Panc1 (cell line): ENCODE measurements around the gene NVL. TPM values are rescaled to one million over a fixed set of nuclear protein-coding genes. Genes with fewer than 3 reads are reported as not detected.

Source experiments
- ATAC-seq: fragments of 200-7000 bp; cut with Tn5 transposase; 2 replicates; pipeline ENCODE4 v1.9.1; 2020; ENCODE audit warnings: mild to moderate bottlenecking, moderate library complexity
- BruUV-seq: library from RNA; stranded (reverse); fragments of 400-500 nt; replicated peaks from 2 replicates; lab custom pipeline; 2021; lab: Mats Ljungman, UMichigan
- CTCF ChIA-PET: fragments of 300-600 bp; sonication (Branson Sonifier 250); formaldehyde crosslinking; loops from one replicate; lab custom pipeline; 2022; ENCODE audit warnings: antibody characterized with exemption; lab: Charles Lee
- POLR2A ChIA-PET: fragments of 300-600 bp; sonication (Branson Sonifier 250); formaldehyde crosslinking; loops from one replicate; lab custom pipeline; 2022; ENCODE audit warnings: antibody characterized with exemption; lab: Charles Lee
- DNase-seq: peaks from one replicate; pipeline ENCODE4 v3.0.0-alpha.2; 2010; ENCODE audit warnings: low read depth, low spot score
- H3K27ac ChIP-seq: 2 replicates; pipeline ENCODE4 v1.5.1; 2011; ENCODE audit warnings: mild to moderate bottlenecking, low read length, inconsistent platforms
- H3K27me3 ChIP-seq: fragments of 200-500 bp; sonication (Bioruptor generic); 2 replicates; pipeline ENCODE4 v1.6.0; 2014; ENCODE audit warnings: low read length, inconsistent platforms; ENCODE audit not compliant: control insufficient read depth, insufficient read depth
- H3K36me3 ChIP-seq: fragments of 200-500 bp; sonication (Bioruptor generic); 2 replicates; pipeline ENCODE4 v1.5.1; 2014; ENCODE audit warnings: inconsistent platforms, mild to moderate bottlenecking, low read length, moderate library complexity; ENCODE audit not compliant: control insufficient read depth, insufficient read depth
- H3K4me1 ChIP-seq: 2 replicates; pipeline ENCODE4 v1.5.1; 2011; ENCODE audit warnings: inconsistent platforms, mild to moderate bottlenecking, low read length, moderate library complexity; ENCODE audit not compliant: control insufficient read depth, insufficient read depth
- H3K4me3 ChIP-seq, 2 experiments: 2 replicates each; pipeline ENCODE4 v1.5.1; 2011 to 2012; ENCODE audit warnings: low read depth in 2 of 2, low read length in 2 of 2, mild to moderate bottlenecking in 2 of 2, inconsistent platforms in 1 of 2, moderate library complexity in 1 of 2
- H3K9me3 ChIP-seq: fragments of 200-500 bp; sonication (Bioruptor generic); 2 replicates; pipeline ENCODE4 v1.5.1; 2014; ENCODE audit warnings: low read depth, mild to moderate bottlenecking, inconsistent platforms, low read length, moderate library complexity; ENCODE audit not compliant: control insufficient read depth, insufficient read depth
- POLR2AphosphoS5 ChIP-seq: IDR thresholded peaks from 2 replicates; pipeline ENCODE4 v1.6.1; 2012; ENCODE audit warnings: mild to moderate bottlenecking, low read depth, low read length, moderate library complexity
- SIN3A ChIP-seq: IDR thresholded peaks from 2 replicates; pipeline ENCODE4 v1.6.1; 2012; ENCODE audit warnings: low read depth, mild to moderate bottlenecking, low read length, moderate library complexity, borderline replicate concordance; ENCODE audit not compliant: insufficient read depth
- TCF7L2 ChIP-seq: IDR thresholded peaks from 2 replicates; pipeline ENCODE4 v1.6.1; 2011; ENCODE audit warnings: mild to moderate bottlenecking, low read depth, low read length, inconsistent platforms
- in situ Hi-C: cut with HindIII; loops from 2 replicates; pipeline ENCODE4 v1.10.0; 2016; ENCODE audit warnings: low sequenced_read_pairs, low pct_unique_long_range_greater_than_20kb
- intact Hi-C: fragments of 100-400 bp; cut with micrococcal nuclease; formaldehyde crosslinking; loops from one replicate; pipeline ENCODE4 v1.10.0; 2022; ENCODE audit not compliant: unreplicated experiment
- total RNA-seq: library from RNA; stranded (reverse); gene quantifications from one replicate; pipeline ENCODE4 v1.2.1, GENCODE V29; 2021; ENCODE audit not compliant: unreplicated experiment
- TF ChIP-seq, protein P1 (sequence below), 2 experiments: IDR thresholded peaks; 2 replicates each; pipeline ENCODE4 v1.6.1; 2011 to 2012; ENCODE audit warnings: low read depth in 2 of 2, control low read depth in 1 of 2, low read length in 1 of 2, mild to moderate bottlenecking in 1 of 2, moderate library complexity in 1 of 2; ENCODE audit not compliant: insufficient read depth in 1 of 2
- TF ChIP-seq, protein P2 (sequence below): fragments of 450-650 bp; IDR thresholded peaks from 2 replicates; pipeline ENCODE4 v1.5.1; 2017; ENCODE audit warnings: mild to moderate bottlenecking

Gene NVL
- total RNA-seq, 1 experiment from 2014 or later = 25.0 TPM

DNA sequence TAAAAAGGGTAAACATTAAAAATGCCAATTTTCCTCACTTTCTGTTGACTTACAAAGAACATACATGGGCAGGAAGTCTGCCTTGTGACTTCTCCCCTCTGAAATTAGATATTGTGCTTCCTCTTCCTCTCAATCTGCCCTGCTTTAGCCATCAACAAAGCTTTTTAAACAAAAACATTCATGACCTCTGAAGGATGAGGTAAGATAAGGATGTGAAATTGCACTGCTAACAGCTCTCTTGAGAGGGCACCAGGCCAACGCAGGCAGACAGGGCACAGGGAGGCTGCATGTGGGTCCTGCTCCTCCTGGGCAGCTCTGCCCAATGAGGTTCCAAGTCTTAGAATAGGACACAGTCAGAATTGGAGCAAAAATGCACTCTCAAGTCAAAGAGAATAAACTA lies 84.8 kb downstream of the NVL start:
- CTCF ChIA-PET = no interaction called here
- in situ Hi-C loops = no loop called here
- H3K4me1 ChIP-seq = no peaks in the 10 kb centered on the region
- no peaks in the 10 kb centered on the region for H3K27me3 ChIP-seq
- H3K4me3 ChIP-seq = no peak overlapping the region
- no peak overlapping the region for H3K27ac ChIP-seq
- POLR2A ChIA-PET = no interaction called here
- TF ChIP-seq TCF7L2 = no peak
- no peak for TF ChIP-seq SIN3A
- TF ChIP-seq POLR2AphosphoS5 = no peak
- TF ChIP-seq, protein P1, sequence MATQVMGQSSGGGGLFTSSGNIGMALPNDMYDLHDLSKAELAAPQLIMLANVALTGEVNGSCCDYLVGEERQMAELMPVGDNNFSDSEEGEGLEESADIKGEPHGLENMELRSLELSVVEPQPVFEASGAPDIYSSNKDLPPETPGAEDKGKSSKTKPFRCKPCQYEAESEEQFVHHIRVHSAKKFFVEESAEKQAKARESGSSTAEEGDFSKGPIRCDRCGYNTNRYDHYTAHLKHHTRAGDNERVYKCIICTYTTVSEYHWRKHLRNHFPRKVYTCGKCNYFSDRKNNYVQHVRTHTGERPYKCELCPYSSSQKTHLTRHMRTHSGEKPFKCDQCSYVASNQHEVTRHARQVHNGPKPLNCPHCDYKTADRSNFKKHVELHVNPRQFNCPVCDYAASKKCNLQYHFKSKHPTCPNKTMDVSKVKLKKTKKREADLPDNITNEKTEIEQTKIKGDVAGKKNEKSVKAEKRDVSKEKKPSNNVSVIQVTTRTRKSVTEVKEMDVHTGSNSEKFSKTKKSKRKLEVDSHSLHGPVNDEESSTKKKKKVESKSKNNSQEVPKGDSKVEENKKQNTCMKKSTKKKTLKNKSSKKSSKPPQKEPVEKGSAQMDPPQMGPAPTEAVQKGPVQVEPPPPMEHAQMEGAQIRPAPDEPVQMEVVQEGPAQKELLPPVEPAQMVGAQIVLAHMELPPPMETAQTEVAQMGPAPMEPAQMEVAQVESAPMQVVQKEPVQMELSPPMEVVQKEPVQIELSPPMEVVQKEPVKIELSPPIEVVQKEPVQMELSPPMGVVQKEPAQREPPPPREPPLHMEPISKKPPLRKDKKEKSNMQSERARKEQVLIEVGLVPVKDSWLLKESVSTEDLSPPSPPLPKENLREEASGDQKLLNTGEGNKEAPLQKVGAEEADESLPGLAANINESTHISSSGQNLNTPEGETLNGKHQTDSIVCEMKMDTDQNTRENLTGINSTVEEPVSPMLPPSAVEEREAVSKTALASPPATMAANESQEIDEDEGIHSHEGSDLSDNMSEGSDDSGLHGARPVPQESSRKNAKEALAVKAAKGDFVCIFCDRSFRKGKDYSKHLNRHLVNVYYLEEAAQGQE (IDR thresholded peaks at IDR 0.05; ENCODE audit: insufficient read depth in 1 of 2, low read depth in 2 of 2, low read length in 1 of 2) = no peak
- TF ChIP-seq, protein P2, sequence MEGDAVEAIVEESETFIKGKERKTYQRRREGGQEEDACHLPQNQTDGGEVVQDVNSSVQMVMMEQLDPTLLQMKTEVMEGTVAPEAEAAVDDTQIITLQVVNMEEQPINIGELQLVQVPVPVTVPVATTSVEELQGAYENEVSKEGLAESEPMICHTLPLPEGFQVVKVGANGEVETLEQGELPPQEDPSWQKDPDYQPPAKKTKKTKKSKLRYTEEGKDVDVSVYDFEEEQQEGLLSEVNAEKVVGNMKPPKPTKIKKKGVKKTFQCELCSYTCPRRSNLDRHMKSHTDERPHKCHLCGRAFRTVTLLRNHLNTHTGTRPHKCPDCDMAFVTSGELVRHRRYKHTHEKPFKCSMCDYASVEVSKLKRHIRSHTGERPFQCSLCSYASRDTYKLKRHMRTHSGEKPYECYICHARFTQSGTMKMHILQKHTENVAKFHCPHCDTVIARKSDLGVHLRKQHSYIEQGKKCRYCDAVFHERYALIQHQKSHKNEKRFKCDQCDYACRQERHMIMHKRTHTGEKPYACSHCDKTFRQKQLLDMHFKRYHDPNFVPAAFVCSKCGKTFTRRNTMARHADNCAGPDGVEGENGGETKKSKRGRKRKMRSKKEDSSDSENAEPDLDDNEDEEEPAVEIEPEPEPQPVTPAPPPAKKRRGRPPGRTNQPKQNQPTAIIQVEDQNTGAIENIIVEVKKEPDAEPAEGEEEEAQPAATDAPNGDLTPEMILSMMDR = no peak
- DNase-seq (no peak), ATAC-seq (no peak)
- no peaks in the 10 kb centered on the region; the same call in 1 of the 2 replicates for H3K36me3 ChIP-seq
- H3K9me3 ChIP-seq = no peaks in the 10 kb centered on the region
- intact Hi-C loops = no loop called here
- no TSS peak for BruUV-seq

DNA sequence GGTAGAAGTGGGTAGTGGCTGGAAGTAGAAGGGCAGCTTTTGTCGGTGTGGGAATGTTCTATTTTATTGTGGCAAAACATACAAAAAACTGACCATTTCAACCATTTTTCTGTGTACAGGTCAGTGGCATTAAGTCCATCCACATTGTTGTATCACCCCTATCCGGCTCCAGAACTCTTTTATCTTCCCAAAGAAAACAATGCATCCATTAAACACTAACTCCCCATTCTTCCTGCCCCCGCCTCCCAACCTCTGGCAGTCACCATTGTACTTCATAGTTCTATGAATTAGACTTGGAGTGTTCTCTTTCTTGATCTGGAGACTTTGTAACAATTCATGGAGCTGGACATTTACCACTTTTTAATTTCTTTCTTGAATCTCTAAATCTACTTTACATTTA lies 91.2 kb downstream of the NVL start:
- H3K36me3 ChIP-seq = no peaks in the 10 kb centered on the region
- no peak overlapping the region for H3K27ac ChIP-seq
- H3K27me3 ChIP-seq = no peaks in the 10 kb centered on the region
- no peaks in the 10 kb centered on the region for H3K4me1 ChIP-seq
- ChIA-PET CTCF (no interaction called here), POLR2A (no interaction called here)
- no peak overlapping the region for H3K4me3 ChIP-seq
- no peak for TF ChIP-seq TCF7L2
- TF ChIP-seq, protein P1 (IDR thresholded peaks at IDR 0.05; ENCODE audit: insufficient read depth in 1 of 2, low read depth in 2 of 2, low read length in 1 of 2) = no peak
- no peak for TF ChIP-seq POLR2AphosphoS5
- TF ChIP-seq, protein P2 = no peak
- no peak for TF ChIP-seq SIN3A
- no peaks in the 10 kb centered on the region for H3K9me3 ChIP-seq
- no peak for ATAC-seq
- no peak for DNase-seq
- in situ Hi-C loops = no loop called here
- intact Hi-C loops = no loop called here
- no TSS peak for BruUV-seq
